GM18498 (cell line): ENCODE data around the gene NUDT13.
A peak's percentile ranks its signal among the peaks of the same experiment; 100 is the strongest.

Experiments
- ATAC-seq: cut with Tn5 transposase; IDR thresholded peaks from one replicate; pipeline ENCODE4 v1.9.1; 2021; ENCODE audit warnings: mild to moderate bottlenecking, moderate library complexity; ENCODE audit not compliant: unreplicated experiment

The NUDT13 gene

GRCh38 chr10:73161079-73161478, 50.8 kb downstream of the NUDT13 start:
- no peak for ATAC-seq

GRCh38 chr10:73161662-73162061, 51.4 kb downstream of the NUDT13 start:
- ATAC-seq, result no peak

DNA sequence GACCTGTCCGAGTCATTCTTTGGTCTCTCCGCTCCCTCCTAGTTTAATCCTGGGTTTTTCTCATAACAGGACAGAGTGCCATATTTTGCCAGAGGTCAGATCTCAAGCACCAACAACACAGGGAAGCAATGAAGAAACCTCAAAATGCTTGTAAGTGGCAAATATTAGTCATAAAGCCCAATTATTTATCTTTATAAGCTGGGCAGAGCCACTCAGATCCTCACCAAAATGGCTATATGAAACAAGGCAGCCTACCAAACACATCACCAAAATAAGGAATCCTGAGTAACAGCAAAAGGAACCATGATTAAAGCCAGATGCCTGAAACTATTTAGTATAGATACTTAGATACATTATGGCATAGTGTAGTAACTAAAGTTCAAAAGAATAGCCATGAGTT, 52.8 kb downstream of the NUDT13 start:
- ATAC-seq, result no peak

GRCh38 chr10:73166972-73167371, 56.7 kb downstream of the NUDT13 start:
- ATAC-seq, result no peak

- no peak for ATAC-seq
Observed at GRCh38 chr10:73167458-73167782, 57.2 kb downstream of the NUDT13 start.

DNA sequence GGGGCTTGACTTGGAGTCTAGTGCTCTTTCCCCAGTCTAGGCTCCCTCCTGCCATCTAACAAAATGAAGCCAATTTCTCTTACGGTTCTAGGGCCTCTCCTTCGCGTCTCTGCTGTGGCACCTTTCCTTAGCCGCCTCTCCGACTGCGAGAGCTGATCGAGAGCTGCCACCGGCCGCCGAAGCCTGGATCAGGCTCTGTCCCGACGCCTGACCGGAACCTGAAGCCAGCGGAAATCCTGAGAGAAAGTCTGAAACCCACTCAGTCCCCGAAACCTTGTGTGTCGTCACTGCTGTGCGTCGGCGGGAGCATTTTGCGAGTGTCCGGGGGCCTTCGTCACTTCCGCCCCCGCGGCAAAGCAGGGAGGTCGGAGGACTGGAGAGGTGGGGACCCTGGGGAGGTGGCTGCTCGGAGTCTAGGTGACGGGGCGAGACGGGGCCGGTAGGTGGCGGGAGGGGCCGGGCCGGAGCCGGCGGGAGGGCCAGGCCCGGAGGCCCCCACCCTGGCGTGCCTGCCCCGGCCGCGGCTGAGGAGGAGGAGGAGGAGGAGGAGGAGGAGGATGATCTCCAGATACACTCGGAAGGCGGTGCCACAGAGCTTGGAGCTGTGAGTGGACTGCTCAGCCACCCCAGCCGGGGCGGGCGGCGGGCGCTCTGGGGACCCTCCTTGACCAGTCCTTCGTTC, 57.7 kb downstream of the NUDT13 start, which contains the start of the genes ECD and FAM149B1:
TSS of gene ECD (minus strand) at position 226 of the 682 bp plus-strand sequence. CDS start 4,071 bp downstream, outside the sequence.
TSS of gene FAM149B1 (plus strand) at position 337 of the 682 bp plus-strand sequence. CDS start at position 558, 221 bp downstream.
- ATAC-seq, result peak; percentile 94

- ATAC-seq, result no peak
Observed at GRCh38 chr10:73168465-73168803, 58.2 kb downstream of the NUDT13 start.

- ATAC-seq, result no peak
Observed at GRCh38 chr10:73169320-73169719, 59.1 kb downstream of the NUDT13 start.

DNA sequence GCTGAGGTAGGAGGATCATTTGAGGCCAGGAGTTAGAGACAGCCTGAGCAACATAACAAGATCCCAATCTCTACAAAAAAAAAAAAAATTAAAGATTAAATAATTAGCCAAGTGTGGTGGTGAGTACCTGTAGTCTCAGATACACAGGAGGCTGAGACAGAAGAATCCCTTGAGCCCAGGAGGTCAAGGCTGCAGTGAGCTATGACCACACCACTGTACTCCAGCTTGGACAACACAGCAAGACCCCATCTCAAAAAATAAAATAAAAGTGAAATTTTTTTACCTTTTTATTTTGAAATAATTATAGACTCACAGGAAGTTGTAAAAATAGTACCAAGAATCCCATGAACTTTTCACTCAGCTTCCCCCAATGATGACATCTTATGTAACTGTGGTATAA, 62.6 kb downstream of the NUDT13 start:
- no peak for ATAC-seq

DNA sequence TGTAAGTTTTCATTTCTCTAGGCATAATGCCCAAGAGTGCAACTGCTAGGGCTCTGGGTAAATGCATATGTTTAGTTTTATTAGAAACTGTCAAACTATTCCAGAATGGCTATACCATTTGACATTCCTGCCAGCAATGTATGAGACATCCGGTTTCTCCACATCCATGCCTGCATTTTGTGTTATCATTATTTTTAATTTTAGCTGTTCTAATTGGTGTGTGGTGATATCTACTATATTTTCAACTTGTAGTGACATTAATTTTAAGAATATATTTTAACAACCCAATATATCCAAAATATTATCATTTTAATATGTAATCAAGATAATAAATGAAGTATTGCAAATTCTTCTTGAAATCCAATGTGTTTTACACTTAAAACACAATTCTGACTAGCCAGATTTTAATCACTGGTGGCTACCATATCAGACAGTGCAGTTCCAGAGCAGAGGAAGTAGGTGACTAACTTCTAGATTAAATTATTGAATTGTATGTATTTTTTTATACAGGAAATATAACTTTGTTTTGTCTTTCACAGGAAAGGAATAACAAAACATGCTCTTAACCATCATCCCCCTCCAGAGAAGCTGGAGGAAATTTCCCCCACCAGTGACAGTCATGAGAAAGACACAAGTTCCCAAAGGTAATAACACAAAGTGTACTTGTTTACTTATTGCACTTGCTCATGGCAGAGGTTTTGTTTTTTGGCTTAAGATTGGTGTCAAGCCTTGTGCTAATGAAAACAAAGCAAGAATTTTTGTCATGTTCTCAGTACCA, 64.1 kb downstream of the NUDT13 start:
- no peak for ATAC-seq
